ENCODE results near the gene YDJC. TPM values are rescaled to one million over a fixed set of nuclear protein-coding genes. Genes with fewer than 3 reads are reported as not detected.

YDJC gene
- total and polyA plus RNA-seq, 2 of the 4 experiments (the other 2 are of a cell fraction) = 8.1 to 23.6 TPM

DNA sequence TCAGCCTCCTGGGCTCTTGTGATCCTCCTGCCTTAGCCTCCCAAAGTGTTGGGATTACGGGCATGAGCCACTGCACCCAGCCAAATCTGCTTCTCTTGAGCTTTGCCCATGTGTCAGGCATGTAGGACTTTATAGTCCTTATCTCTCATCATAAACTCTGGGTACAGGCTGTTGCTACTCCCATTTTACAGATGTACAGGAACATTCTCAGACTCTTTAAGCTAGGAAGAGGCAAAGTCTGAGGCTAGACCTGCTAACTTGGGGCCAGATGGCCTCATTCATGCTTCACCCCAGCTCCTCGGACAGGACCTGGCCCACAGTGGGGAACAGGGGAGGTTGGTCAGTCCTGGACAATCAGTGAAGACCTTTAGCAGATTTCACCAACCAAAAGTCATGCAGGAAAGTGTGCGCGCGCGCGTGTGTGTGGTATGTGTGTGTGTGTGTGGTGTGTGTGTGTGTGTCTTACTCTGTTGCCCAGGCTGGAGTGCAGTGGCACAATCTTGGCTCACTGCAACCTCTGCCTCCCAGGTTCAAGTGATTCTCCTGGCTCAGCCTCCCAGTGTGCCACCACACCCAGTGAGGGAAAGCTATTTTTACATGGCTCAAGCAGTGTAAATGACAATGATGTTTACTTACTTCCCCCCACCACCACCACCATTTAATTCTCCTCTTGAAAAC lies 23.8 kb downstream of the YDJC start:
- Histone ChIP-seq H3K4ac (ENCODE audit: low read depth, low read length) (no peak overlapping the region), H3K4me2 (ENCODE audit: low read depth, low read length) (no peak overlapping the region), H3K79me1 (ENCODE audit: low read depth in 1 of 2, low read length in 2 of 2) (peaks cover 25 to 80% of the 10 kb centered on the region in 2 experiments), H3K9me3 (ENCODE audit: control insufficient read depth, insufficient read depth, low read length) (no peaks in the 10 kb centered on the region), H3K18ac (ENCODE audit: low read depth, low read length) (no peak overlapping the region), H3K9me1 (ENCODE audit: insufficient read depth, low read length) (peaks cover 25% of the 10 kb centered on the region), H2BK15ac (ENCODE audit: low read depth, low read length) (no peak overlapping the region), H4K91ac (ENCODE audit: insufficient read depth, low read depth, low read length) (no peak overlapping the region), H2AK9ac (replicated peaks; ENCODE audit: low read depth, low read length, poor library complexity) (peak overlapping the region; percentile 13), H2BK20ac (ENCODE audit: low read depth, low read length) (no peak overlapping the region), H3K27me3 (ENCODE audit: control insufficient read depth, insufficient read depth, low read length) (no peaks in the 10 kb centered on the region), H3K14ac (replicated peaks; ENCODE audit: low read depth, low read length) (no peak overlapping the region), H3K27ac (ENCODE audit: insufficient read depth, low read length) (no peak overlapping the region), H2AFZ (replicated peaks; ENCODE audit: low read length, poor library complexity) (no peak overlapping the region), H2AK5ac (ENCODE audit: low read depth, low read length) (no peak overlapping the region), H3K23ac (ENCODE audit: low read depth, low read length) (no peak overlapping the region; the same call in 1 of the 2 replicates), H3K4me3 (ENCODE audit: insufficient read depth, low read depth, low read length) (no peak overlapping the region), H3K56ac (ENCODE audit: extremely low read depth, insufficient read depth, low read length) (no peak overlapping the region), H4K8ac (ENCODE audit: low read depth in 2 of 2, low read length in 2 of 2) (no peak overlapping the region), H4K5ac (ENCODE audit: low read depth, low read length) (no peak overlapping the region), H3K36me3 (ENCODE audit: control insufficient read depth, insufficient read depth, low read length) (peaks cover 7% of the 10 kb centered on the region), H3K9ac (ENCODE audit: low read depth, low read length) (no peak overlapping the region), H2BK120ac (ENCODE audit: low read depth, low read length) (no peak overlapping the region), H3K4me1 (ENCODE audit: control insufficient read depth, insufficient read depth, low read length) (0 out of 2 replicates have a peak, but pooled peaks cover 3% of the 10 kb centered on the region), H4K20me1 (ENCODE audit: insufficient read depth, low read length) (peaks cover 88% of the 10 kb centered on the region), H2BK5ac (ENCODE audit: low read depth, low read length, poor library complexity, severe bottlenecking) (no peak overlapping the region)
- ChIA-PET POLR2A (ENCODE audit: unreplicated experiment) (no interaction called here), CTCF (no interaction called here)
- TF ChIP-seq BHLHE40 (IDR thresholded peaks at IDR 0.05; ENCODE audit: low read depth, low read length) (no peak), CEBPB (IDR thresholded peaks at IDR 0.05; ENCODE audit: low read depth, low read length) (no peak), POLR2A (IDR thresholded peaks at IDR 0.05; ENCODE audit: low read depth, low read length) (no peak), MXI1 (IDR thresholded peaks at IDR 0.05; ENCODE audit: borderline replicate concordance, low read depth, low read length) (no peak), RFX5 (IDR thresholded peaks at IDR 0.05; ENCODE audit: low read depth, low read length) (no peak), FOS (IDR thresholded peaks at IDR 0.05; ENCODE audit: low read depth, low read length) (no peak), NFE2L2 (IDR thresholded peaks at IDR 0.05; ENCODE audit: low read depth, low read length) (no peak), MAFK (IDR thresholded peaks at IDR 0.05; ENCODE audit: low read depth, low read length) (no peak)
- TF ChIP-seq, protein P1, sequence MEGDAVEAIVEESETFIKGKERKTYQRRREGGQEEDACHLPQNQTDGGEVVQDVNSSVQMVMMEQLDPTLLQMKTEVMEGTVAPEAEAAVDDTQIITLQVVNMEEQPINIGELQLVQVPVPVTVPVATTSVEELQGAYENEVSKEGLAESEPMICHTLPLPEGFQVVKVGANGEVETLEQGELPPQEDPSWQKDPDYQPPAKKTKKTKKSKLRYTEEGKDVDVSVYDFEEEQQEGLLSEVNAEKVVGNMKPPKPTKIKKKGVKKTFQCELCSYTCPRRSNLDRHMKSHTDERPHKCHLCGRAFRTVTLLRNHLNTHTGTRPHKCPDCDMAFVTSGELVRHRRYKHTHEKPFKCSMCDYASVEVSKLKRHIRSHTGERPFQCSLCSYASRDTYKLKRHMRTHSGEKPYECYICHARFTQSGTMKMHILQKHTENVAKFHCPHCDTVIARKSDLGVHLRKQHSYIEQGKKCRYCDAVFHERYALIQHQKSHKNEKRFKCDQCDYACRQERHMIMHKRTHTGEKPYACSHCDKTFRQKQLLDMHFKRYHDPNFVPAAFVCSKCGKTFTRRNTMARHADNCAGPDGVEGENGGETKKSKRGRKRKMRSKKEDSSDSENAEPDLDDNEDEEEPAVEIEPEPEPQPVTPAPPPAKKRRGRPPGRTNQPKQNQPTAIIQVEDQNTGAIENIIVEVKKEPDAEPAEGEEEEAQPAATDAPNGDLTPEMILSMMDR (conservative IDR thresholded peaks at IDR 0.05; ENCODE audit: low read depth, low read length) = no peak
- TF ChIP-seq, protein P2, sequence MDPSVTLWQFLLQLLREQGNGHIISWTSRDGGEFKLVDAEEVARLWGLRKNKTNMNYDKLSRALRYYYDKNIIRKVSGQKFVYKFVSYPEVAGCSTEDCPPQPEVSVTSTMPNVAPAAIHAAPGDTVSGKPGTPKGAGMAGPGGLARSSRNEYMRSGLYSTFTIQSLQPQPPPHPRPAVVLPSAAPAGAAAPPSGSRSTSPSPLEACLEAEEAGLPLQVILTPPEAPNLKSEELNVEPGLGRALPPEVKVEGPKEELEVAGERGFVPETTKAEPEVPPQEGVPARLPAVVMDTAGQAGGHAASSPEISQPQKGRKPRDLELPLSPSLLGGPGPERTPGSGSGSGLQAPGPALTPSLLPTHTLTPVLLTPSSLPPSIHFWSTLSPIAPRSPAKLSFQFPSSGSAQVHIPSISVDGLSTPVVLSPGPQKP (IDR thresholded peaks at IDR 0.05; ENCODE audit: borderline replicate concordance, low read depth, low read length) = no peak
- ATAC-seq (ENCODE audit: low read depth) (no peak), DNase-seq (no peak)
- WGBS, 2 experiments (ENCODE audit: extremely low coverage in 2 of 2, insufficient read length in 1 of 2) = 100% methylated on average over 1 of the region's 7 CpGs; no CpG with 5 or more reads in 1 of the 2 experiments
- in situ Hi-C loops (cut with MboI; ENCODE audit: low sequenced_read_pairs) = no loop called here
- dilution Hi-C loops (cut with HindIII; ENCODE audit: low sequenced_read_pairs, unreplicated experiment) = no loop called here
- intact Hi-C loops (cut with micrococcal nuclease) = no loop called here
- BruUV-seq (replicated peaks) = no TSS peak

All from IMR-90 (cell line).